ENCODE data around the gene MAPKAP1. TPM values are rescaled to one million over a fixed set of nuclear protein-coding genes. Genes with fewer than 3 reads are reported as not detected.

Gene MAPKAP1
- total and polyA plus RNA-seq, 2 experiments from 2014 or later, result 68.4 to 98.5 TPM

- H3K27ac Mint-ChIP-seq, result no peak overlapping the region
- H3F3A ChIP-seq (replicated peaks; ENCODE audit: low read depth), result no peaks in the 10 kb centered on the region
- no peaks in the 10 kb centered on the region for H3K4me1 ChIP-seq (ENCODE audit: insufficient read depth)
These were observed 291.2 kb downstream of the MAPKAP1 start for GRCh38 chr9:125415583-125416460.

More at GRCh38 chr9:125415583-125416460, 291.2 kb downstream of the MAPKAP1 start:
- H3K9me2 ChIP-seq (ENCODE audit: insufficient read depth), result no peaks in the 10 kb centered on the region
- no peak overlapping the region for H3K27ac ChIP-seq (ENCODE audit: low read depth)
- DNase-seq (ENCODE audit: low spot score) (no peak), ATAC-seq (no peak)
- no peak for TF ChIP-seq NANOG (IDR thresholded peaks at IDR 0.05; ENCODE audit: borderline replicate concordance)
- TF ChIP-seq EZH2 (IDR thresholded peaks at IDR 0.05; ENCODE audit: low read depth, unreplicated experiment), result no peak
- no peak for TF ChIP-seq JUNB (IDR thresholded peaks at IDR 0.05; ENCODE audit: unreplicated experiment)
- no peak for TF ChIP-seq ZNF462 (CRISPR knock-in tag; IDR thresholded peaks at IDR 0.05)
- TF ChIP-seq EZH2phosphoT487 (IDR thresholded peaks at IDR 0.05; ENCODE audit: unreplicated experiment), result no peak
- TF ChIP-seq, protein P1, sequence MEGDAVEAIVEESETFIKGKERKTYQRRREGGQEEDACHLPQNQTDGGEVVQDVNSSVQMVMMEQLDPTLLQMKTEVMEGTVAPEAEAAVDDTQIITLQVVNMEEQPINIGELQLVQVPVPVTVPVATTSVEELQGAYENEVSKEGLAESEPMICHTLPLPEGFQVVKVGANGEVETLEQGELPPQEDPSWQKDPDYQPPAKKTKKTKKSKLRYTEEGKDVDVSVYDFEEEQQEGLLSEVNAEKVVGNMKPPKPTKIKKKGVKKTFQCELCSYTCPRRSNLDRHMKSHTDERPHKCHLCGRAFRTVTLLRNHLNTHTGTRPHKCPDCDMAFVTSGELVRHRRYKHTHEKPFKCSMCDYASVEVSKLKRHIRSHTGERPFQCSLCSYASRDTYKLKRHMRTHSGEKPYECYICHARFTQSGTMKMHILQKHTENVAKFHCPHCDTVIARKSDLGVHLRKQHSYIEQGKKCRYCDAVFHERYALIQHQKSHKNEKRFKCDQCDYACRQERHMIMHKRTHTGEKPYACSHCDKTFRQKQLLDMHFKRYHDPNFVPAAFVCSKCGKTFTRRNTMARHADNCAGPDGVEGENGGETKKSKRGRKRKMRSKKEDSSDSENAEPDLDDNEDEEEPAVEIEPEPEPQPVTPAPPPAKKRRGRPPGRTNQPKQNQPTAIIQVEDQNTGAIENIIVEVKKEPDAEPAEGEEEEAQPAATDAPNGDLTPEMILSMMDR (conservative IDR thresholded peaks at IDR 0.05; ENCODE audit: low read depth in 2 of 2), result no peak
- TF ChIP-seq, protein P2, sequence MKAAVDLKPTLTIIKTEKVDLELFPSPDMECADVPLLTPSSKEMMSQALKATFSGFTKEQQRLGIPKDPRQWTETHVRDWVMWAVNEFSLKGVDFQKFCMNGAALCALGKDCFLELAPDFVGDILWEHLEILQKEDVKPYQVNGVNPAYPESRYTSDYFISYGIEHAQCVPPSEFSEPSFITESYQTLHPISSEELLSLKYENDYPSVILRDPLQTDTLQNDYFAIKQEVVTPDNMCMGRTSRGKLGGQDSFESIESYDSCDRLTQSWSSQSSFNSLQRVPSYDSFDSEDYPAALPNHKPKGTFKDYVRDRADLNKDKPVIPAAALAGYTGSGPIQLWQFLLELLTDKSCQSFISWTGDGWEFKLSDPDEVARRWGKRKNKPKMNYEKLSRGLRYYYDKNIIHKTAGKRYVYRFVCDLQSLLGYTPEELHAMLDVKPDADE (IDR thresholded peaks at IDR 0.05), result no peak
- no peak for TF ChIP-seq CREB1 (CRISPR knock-in tag; IDR thresholded peaks at IDR 0.05; ENCODE audit: low read depth)
- no peak for TF ChIP-seq STAT1 (IDR thresholded peaks at IDR 0.05; ENCODE audit: unreplicated experiment)
- TF ChIP-seq POLR2AphosphoS5 (IDR thresholded peaks at IDR 0.05; ENCODE audit: low read depth), result no peak
- no peaks in the 10 kb centered on the region for H3K9me3 Mint-ChIP-seq
- no peaks in the 10 kb centered on the region for H3K27me3 ChIP-seq (ENCODE audit: insufficient read depth)
- H3K4me3 Mint-ChIP-seq, result no peak overlapping the region
- peaks cover 11% of the 10 kb centered on the region for H3K27me3 Mint-ChIP-seq (ENCODE audit: insufficient read depth, low read depth, poor library complexity)
- H3K36me3 Mint-ChIP-seq (ENCODE audit: low read depth), result no peaks in the 10 kb centered on the region
- no peak overlapping the region for H3K4me2 ChIP-seq
- H3K36me3 ChIP-seq (ENCODE audit: insufficient read depth), result no peaks in the 10 kb centered on the region
- no peaks in the 10 kb centered on the region for H4K20me1 ChIP-seq (replicated peaks; ENCODE audit: insufficient read depth)
- H3K4me1 Mint-ChIP-seq, result peaks cover 2% of the 10 kb centered on the region; the same call in 2 of the 3 replicates
- H2AFZ ChIP-seq, result no peak overlapping the region
- H3K79me2 ChIP-seq (replicated peaks; ENCODE audit: insufficient read depth), result no peaks in the 10 kb centered on the region
- no peak overlapping the region for H3K4me3 ChIP-seq

Measured in GM23338 (cell line).